GM10847 (cell line): ENCODE results near the gene SH3BGRL2.

Experiments
- POLR2A ChIP-seq: IDR thresholded peaks from 2 replicates; pipeline ENCODE4 v1.6.1; 2011; ENCODE audit not compliant: insufficient read length; ENCODE audit errors: extremely low read depth

SH3BGRL2 gene

GRCh38 chr6:79610306-79611009 is 20.7 kb upstream of the SH3BGRL2 start:
- TF ChIP-seq POLR2A: no peak

GRCh38 chr6:79612457-79612856 is 18.7 kb upstream of the SH3BGRL2 start:
- TF ChIP-seq POLR2A: no peak

- no peak for TF ChIP-seq POLR2A
Measured at GRCh38 chr6:79612918-79613317, 18.2 kb upstream of the SH3BGRL2 start.

- no peak for TF ChIP-seq POLR2A
Measured at GRCh38 chr6:79613912-79614311, 17.2 kb upstream of the SH3BGRL2 start.

GRCh38 chr6:79614326-79615305 is 16.5 kb upstream of the SH3BGRL2 start:
- no peak for TF ChIP-seq POLR2A

- no peak for TF ChIP-seq POLR2A
Measured at GRCh38 chr6:79617518-79617941, 13.6 kb upstream of the SH3BGRL2 start.

GRCh38 chr6:79621579-79621978 is 9.6 kb upstream of the SH3BGRL2 start:
- TF ChIP-seq POLR2A: no peak

GRCh38 chr6:79622364-79622763 is 8.8 kb upstream of the SH3BGRL2 start:
- TF ChIP-seq POLR2A: no peak

GRCh38 chr6:79623106-79623505 is 8.0 kb upstream of the SH3BGRL2 start:
- TF ChIP-seq POLR2A: no peak

GRCh38 chr6:79625746-79626145 is 5.4 kb upstream of the SH3BGRL2 start:
- TF ChIP-seq POLR2A: no peak

- no peak for TF ChIP-seq POLR2A
Measured at GRCh38 chr6:79626811-79627210, 4.3 kb upstream of the SH3BGRL2 start.

GRCh38 chr6:79627422-79627821 is 3.7 kb upstream of the SH3BGRL2 start:
- no peak for TF ChIP-seq POLR2A

- TF ChIP-seq POLR2A: no peak
Measured at GRCh38 chr6:79628466-79629288, 2.5 kb upstream of the SH3BGRL2 start.

- TF ChIP-seq POLR2A: no peak
Measured at GRCh38 chr6:79630380-79630882, 698 bp upstream of the SH3BGRL2 start.

GRCh38 chr6:79631693-79632172 is 604 bp downstream of the SH3BGRL2 start:
- TF ChIP-seq POLR2A: no peak

- no peak for TF ChIP-seq POLR2A
Measured at GRCh38 chr6:79632580-79632979, 1.5 kb downstream of the SH3BGRL2 start.
